MM.1S (cell line): ENCODE results near the gene CCKAR.

ENCODE experiments used
- DNase-seq: peaks from one replicate; pipeline ENCODE4 v3.0.0-alpha.2; 2015
- H2AFZ ChIP-seq: fragments of 300-600 bp; sonication (generic); 2 replicates; pipeline ENCODE4 v1.6.0; 2016; ENCODE audit warnings: antibody characterized with exemption, low read length
- H3F3A ChIP-seq: fragments of 300-600 bp; sonication (generic); 2 replicates; pipeline ENCODE4 v1.6.1; 2016; ENCODE audit warnings: mild to moderate bottlenecking, antibody characterized with exemption, low read length, moderate library complexity, mixed read lengths; ENCODE audit not compliant: insufficient read depth
- H3K27ac ChIP-seq: fragments of 300-600 bp; sonication (generic); 2 replicates; pipeline ENCODE4 v1.5.1; 2016; ENCODE audit warnings: mild to moderate bottlenecking, low read length
- H3K27me3 ChIP-seq: fragments of 300-600 bp; sonication (generic); replicated peaks from 2 replicates; pipeline ENCODE4 v1.6.0; 2016; ENCODE audit warnings: low read length; ENCODE audit not compliant: insufficient read depth
- H3K36me3 ChIP-seq: fragments of 300-600 bp; sonication (generic); replicated peaks from 2 replicates; pipeline ENCODE4 v1.6.1; 2016; ENCODE audit warnings: mild to moderate bottlenecking, low read length, mixed read lengths; ENCODE audit not compliant: insufficient read depth
- H3K4me1 ChIP-seq: fragments of 300-600 bp; sonication (generic); 2 replicates; pipeline ENCODE4 v1.6.1; 2016; ENCODE audit warnings: low read length, mixed read lengths
- H3K4me2 ChIP-seq: fragments of 300-600 bp; sonication (generic); 2 replicates; pipeline ENCODE4 v1.6.0; 2016; ENCODE audit warnings: low read depth, low read length
- H3K4me3 ChIP-seq: fragments of 300-600 bp; sonication (generic); 2 replicates; pipeline ENCODE4 v1.5.1; 2016; ENCODE audit warnings: low read length, mixed read lengths
- H3K79me2 ChIP-seq: fragments of 300-600 bp; sonication (generic); 2 replicates; pipeline ENCODE4 v1.6.1; 2016; ENCODE audit warnings: mixed run types, low read length, mixed read lengths
- H3K9ac ChIP-seq: fragments of 300-600 bp; sonication (generic); 2 replicates; pipeline ENCODE4 v1.6.1; 2016; ENCODE audit warnings: low read length, mixed read lengths
- H3K9me2 ChIP-seq: fragments of 300-600 bp; sonication (generic); replicated peaks from 2 replicates; pipeline ENCODE4 v1.6.1; 2016; ENCODE audit warnings: mild to moderate bottlenecking, low read length, mixed read lengths; ENCODE audit not compliant: insufficient read depth
- H3K9me3 ChIP-seq: fragments of 300-600 bp; sonication (generic); replicated peaks from 2 replicates; pipeline ENCODE4 v1.6.1; 2016; ENCODE audit warnings: mild to moderate bottlenecking, low read length, mixed read lengths; ENCODE audit not compliant: insufficient read depth
- H4K20me1 ChIP-seq: fragments of 300-600 bp; sonication (generic); 2 replicates; pipeline ENCODE4 v1.6.1; 2016; ENCODE audit warnings: mild to moderate bottlenecking, low read length, moderate library complexity, mixed read lengths; ENCODE audit not compliant: insufficient read depth
- CTCF ChIP-seq: fragments of 300-600 bp; sonication (generic); IDR thresholded peaks from 2 replicates; pipeline ENCODE4 v1.5.1; 2016; ENCODE audit warnings: antibody characterized with exemption, low read length, mixed read lengths
- EZH2 ChIP-seq: fragments of 300-600 bp; sonication (generic); optimal IDR thresholded peaks from 2 replicates; pipeline ENCODE3; 2017; ENCODE audit warnings: low read depth, mild to moderate bottlenecking, antibody characterized with exemption, low read length, mixed read lengths
- EZH2phosphoT487 ChIP-seq: fragments of 300-600 bp; sonication (generic); IDR thresholded peaks from 2 replicates; pipeline ENCODE4 v1.6.1; 2018; ENCODE audit warnings: antibody characterized with exemption, low read length

The CCKAR gene

GRCh38 chr4:26468283-26468949 lies 21.9 kb downstream of the CCKAR start:
- Histone ChIP-seq H2AFZ (no peak overlapping the region), H3K36me3 (no peaks in the 10 kb centered on the region), H3K4me1 (no peaks in the 10 kb centered on the region), H3K4me2 (no peak overlapping the region), H3K9ac (no peak overlapping the region), H3K27ac (no peak overlapping the region), H3K4me3 (no peak overlapping the region), H3K9me2 (no peaks in the 10 kb centered on the region), H3F3A (no peaks in the 10 kb centered on the region), H3K79me2 (no peaks in the 10 kb centered on the region), H3K27me3 (no peaks in the 10 kb centered on the region), H4K20me1 (no peaks in the 10 kb centered on the region), H3K9me3 (no peaks in the 10 kb centered on the region)
- no peak for DNase-seq
- no peak for TF ChIP-seq EZH2
- no peak for TF ChIP-seq EZH2phosphoT487
- no peak for TF ChIP-seq CTCF

- DNase-seq = no peak
These were observed 22.6 kb downstream of the CCKAR start for GRCh38 chr4:26467724-26468123.

GRCh38 chr4:26466578-26467270 lies 23.6 kb downstream of the CCKAR start:
- Histone ChIP-seq H2AFZ (no peak overlapping the region), H3K9ac (no peak overlapping the region), H3K4me1 (no peaks in the 10 kb centered on the region), H3K4me3 (no peak overlapping the region), H3K4me2 (no peak overlapping the region), H3K79me2 (no peaks in the 10 kb centered on the region), H3K27me3 (no peaks in the 10 kb centered on the region), H3F3A (no peaks in the 10 kb centered on the region), H3K9me3 (no peaks in the 10 kb centered on the region), H4K20me1 (no peaks in the 10 kb centered on the region), H3K36me3 (no peaks in the 10 kb centered on the region), H3K9me2 (no peaks in the 10 kb centered on the region), H3K27ac (no peak overlapping the region)
- TF ChIP-seq EZH2phosphoT487 (no peak), EZH2 (no peak), CTCF (no peak)
- DNase-seq = no peak

More at GRCh38 chr4:26467724-26468123, 22.6 kb downstream of the CCKAR start:
- Histone ChIP-seq H3K79me2 (no peaks in the 10 kb centered on the region), H3K9ac (no peak overlapping the region), H3K27ac (no peak overlapping the region), H3K27me3 (no peaks in the 10 kb centered on the region), H3K9me3 (no peaks in the 10 kb centered on the region), H3K9me2 (no peaks in the 10 kb centered on the region), H3K36me3 (no peaks in the 10 kb centered on the region), H3F3A (no peaks in the 10 kb centered on the region), H3K4me3 (no peak overlapping the region), H3K4me1 (no peaks in the 10 kb centered on the region), H4K20me1 (no peaks in the 10 kb centered on the region), H3K4me2 (no peak overlapping the region), H2AFZ (no peak overlapping the region)
- TF ChIP-seq EZH2phosphoT487 (no peak), EZH2 (no peak), CTCF (no peak)
